Activated CD4-positive, alpha-beta memory T cell treated with anti-CD3 and anti-CD28 coated beads, Interleukin-2, amount 10 ng/mL, durations not matched to agents 7 days and 5 days (primary cell): ENCODE measurements around the gene REPIN1. TPM values are rescaled to one million over a fixed set of nuclear protein-coding genes. Genes with fewer than 3 reads are reported as not detected.

Source experiments
- CTCF ChIA-PET: fragments of 350-600 bp; sonication (Branson Sonifier 250); formaldehyde crosslinking; loops from one replicate; lab custom pipeline; 2021; ENCODE audit warnings: antibody characterized with exemption, inconsistent platforms; lab: Charles Lee
- POLR2A ChIA-PET: fragments of 350-600 bp; sonication (Branson Sonifier 250); formaldehyde crosslinking; loops from one replicate; lab custom pipeline; 2021; ENCODE audit warnings: antibody characterized with exemption; lab: Charles Lee
- DNase-seq: peaks from one replicate; pipeline ENCODE4 v3.0.0-alpha.2; 2020
- H3K27ac Mint-ChIP-seq: one replicate; pipeline ENCODE4 v1.8.0; 2021; ENCODE audit warnings: mild to moderate bottlenecking, mixed read lengths
- H3K27me3 Mint-ChIP-seq: one replicate; pipeline ENCODE4 v1.8.0; 2021; ENCODE audit warnings: mixed read lengths
- H3K36me3 Mint-ChIP-seq: one replicate; pipeline ENCODE4 v1.8.0; 2021; ENCODE audit warnings: low read depth, mixed read lengths
- H3K4me1 Mint-ChIP-seq: one replicate; pipeline ENCODE4 v1.8.0; 2021; ENCODE audit warnings: mixed read lengths
- H3K4me3 Mint-ChIP-seq: one replicate; pipeline ENCODE4 v1.8.0; 2021; ENCODE audit warnings: mild to moderate bottlenecking, mixed read lengths
- H3K9me3 Mint-ChIP-seq: one replicate; pipeline ENCODE4 v1.8.0; 2021; ENCODE audit warnings: mixed read lengths
- total RNA-seq, 2 experiments: library from RNA; stranded (reverse); gene quantifications; one replicate each; pipeline ENCODE4 v1.2.3, GENCODE V29; 2021

Gene REPIN1
- total RNA-seq, 2 experiments from 2014 or later = 42.9 to 45.9 TPM

DNA sequence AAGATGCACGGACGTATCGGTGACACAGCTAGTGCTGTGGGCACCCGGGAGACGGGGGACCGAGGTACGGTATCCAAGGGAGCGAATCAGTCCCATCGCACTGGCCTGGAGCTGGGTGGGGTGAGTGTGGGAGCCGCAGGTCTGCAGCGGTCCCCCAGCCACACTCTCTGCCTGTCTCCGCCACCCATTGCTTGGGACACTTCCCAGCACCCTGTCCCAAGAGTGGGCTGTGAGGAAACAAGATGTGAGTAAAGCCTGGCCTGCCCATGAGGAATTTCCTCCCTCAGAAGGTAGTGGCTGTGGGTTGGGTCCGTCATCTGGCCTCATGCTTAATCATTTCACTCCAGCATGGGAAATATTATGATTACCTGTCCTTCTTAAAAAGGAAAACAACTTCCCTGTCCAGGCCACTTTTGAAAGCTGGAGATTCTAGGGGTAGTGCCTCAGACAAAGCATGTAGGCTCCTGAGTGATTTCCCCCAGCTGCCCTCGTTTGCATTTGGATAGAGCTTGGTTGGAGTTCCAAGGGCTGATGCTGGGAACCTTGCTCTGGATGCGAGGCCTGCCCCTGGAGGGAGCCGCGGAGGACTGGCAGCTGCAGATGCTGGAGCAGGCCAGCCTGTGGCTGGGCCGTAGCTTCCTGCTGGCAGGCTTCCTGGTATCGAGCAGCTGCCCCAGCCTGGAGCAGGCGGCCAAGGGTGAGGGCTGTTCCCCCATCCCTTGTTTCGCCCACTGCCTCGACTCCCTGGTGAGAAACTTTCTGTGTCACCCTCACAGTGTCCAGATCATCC is 39.1 kb upstream of the REPIN1 start:
- H3K27me3 Mint-ChIP-seq = no peaks in the 10 kb centered on the region
- POLR2A ChIA-PET = interaction anchor here (1.0 to 1.1 kb wide), 3 partner anchors 17 to 39 kb away, joined by 3 read pairs; partner anchors contain the start of gene REPIN1
- no peaks in the 10 kb centered on the region for H3K9me3 Mint-ChIP-seq
- H3K4me1 Mint-ChIP-seq = peaks cover 18% of the 10 kb centered on the region
- H3K27ac Mint-ChIP-seq = no peak overlapping the region
- DNase-seq = no peak
- no peak overlapping the region for H3K4me3 Mint-ChIP-seq
- CTCF ChIA-PET = no interaction called here
- H3K36me3 Mint-ChIP-seq = peaks cover 46% of the 10 kb centered on the region

DNA sequence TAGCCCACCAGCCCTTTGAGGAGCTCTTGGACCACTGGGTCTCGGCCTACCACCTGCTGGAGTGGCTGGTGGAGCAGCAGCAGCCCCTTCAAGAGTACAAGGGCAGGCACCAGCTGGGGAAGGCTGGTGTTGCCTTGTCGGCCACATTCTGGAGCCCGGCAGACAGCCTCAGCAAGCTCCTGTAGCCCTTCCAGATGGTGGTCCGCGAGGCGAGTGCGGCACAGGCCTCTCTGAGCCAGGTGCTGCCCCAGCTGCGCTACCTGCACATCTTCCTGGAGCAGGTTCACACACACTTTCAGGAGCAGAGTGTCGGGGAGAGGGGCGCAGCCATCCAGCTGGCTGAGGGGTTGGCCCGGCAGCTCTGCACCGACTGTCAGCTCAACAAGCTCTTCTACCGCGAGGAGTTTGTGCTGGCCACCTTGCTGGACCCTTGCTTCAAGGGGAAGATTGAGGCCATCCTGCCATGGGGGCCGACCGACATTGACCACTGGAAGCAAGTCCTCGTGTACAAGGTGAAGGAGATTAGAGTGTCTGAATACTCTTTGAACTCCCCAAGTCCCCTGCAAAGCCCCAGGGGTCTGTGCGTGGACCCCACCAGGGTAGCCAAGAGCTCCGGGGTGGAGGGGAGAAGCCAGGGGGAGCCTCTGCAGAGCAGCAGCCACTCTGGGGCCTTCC is 38.3 kb upstream of the REPIN1 start:
- CTCF ChIA-PET = no interaction called here
- Mint-ChIP-seq H3K9me3 (no peaks in the 10 kb centered on the region), H3K27me3 (no peaks in the 10 kb centered on the region), H3K27ac (no peak overlapping the region), H3K4me3 (no peak overlapping the region), H3K4me1 (peaks cover 9% of the 10 kb centered on the region), H3K36me3 (peaks cover 39% of the 10 kb centered on the region)
- POLR2A ChIA-PET = interaction anchor here (1.0 to 1.1 kb wide), 2 partner anchors 18 to 38 kb away, joined by 3 read pairs; partner anchors contain the start of gene REPIN1
- DNase-seq = no peak

DNA sequence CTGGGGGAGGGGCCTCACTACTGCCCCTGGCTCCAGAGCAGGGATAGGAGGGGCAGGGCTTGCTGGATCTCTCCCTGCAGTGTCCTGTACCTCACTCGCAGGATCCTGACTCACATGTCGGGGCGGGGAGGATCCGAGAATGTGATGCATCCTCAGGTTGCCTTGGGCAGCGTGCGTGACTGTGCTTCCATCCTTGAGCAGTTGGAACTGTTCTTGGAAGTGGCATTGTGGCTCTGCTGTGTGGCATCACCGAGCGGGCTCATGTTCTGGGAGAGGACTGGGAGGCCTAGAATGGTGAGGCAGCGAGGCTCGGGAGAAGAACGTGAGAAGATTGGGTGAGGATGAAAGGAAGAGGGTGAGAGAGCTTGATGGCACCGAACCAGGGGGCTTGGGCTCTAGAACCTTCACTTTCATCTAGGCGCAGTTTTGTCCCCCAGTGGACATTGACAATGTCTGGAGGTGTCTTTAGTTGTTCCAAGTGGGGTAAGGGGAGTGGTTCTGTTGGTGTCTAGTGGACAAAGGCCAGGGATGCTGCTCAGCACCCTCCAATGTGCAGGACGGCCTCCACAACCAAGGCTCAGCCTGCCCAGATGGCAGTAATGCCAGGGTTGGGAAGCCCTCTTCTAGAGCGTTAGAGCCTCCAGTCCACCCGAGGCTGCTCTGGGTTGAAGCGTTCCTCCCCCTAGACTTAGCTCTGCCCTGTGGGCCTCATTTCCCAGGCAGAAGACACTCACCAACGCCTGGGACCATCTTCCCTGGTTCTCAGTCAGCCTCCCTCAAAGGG is 35.6 kb upstream of the REPIN1 start:
- ChIA-PET POLR2A (no interaction called here), CTCF (no interaction called here)
- H3K4me3 Mint-ChIP-seq = no peak overlapping the region
- no peaks in the 10 kb centered on the region for H3K9me3 Mint-ChIP-seq
- H3K4me1 Mint-ChIP-seq = no peaks in the 10 kb centered on the region
- peaks cover 19% of the 10 kb centered on the region for H3K36me3 Mint-ChIP-seq
- DNase-seq = no peak
- no peaks in the 10 kb centered on the region for H3K27me3 Mint-ChIP-seq
- H3K27ac Mint-ChIP-seq = no peak overlapping the region

DNA sequence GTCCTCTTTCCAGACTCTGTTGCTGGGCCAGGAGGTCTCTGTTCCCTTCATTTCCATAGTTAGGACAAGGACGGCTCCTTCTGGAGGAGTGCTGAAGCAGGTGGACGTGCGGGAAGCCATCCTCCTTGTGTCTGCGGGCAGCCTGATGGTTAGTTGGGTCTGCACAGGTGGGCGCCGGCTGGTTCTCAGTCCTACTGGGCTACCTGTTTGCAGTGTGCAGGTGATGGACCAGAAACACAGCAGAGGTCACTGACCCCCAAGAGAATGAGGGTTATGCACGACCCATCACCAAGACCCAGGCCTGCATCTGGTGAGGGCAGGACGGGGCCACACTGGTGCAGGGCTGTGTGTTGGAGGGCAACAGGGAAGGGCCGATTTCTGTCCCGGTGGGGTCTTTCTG is 35.0 kb upstream of the REPIN1 start:
- no peaks in the 10 kb centered on the region for H3K9me3 Mint-ChIP-seq
- peaks cover 14% of the 10 kb centered on the region for H3K36me3 Mint-ChIP-seq
- ChIA-PET POLR2A (no interaction called here), CTCF (no interaction called here)
- no peak overlapping the region for H3K27ac Mint-ChIP-seq
- no peak for DNase-seq
- no peaks in the 10 kb centered on the region for H3K27me3 Mint-ChIP-seq
- H3K4me1 Mint-ChIP-seq = no peaks in the 10 kb centered on the region
- H3K4me3 Mint-ChIP-seq = no peak overlapping the region

DNA sequence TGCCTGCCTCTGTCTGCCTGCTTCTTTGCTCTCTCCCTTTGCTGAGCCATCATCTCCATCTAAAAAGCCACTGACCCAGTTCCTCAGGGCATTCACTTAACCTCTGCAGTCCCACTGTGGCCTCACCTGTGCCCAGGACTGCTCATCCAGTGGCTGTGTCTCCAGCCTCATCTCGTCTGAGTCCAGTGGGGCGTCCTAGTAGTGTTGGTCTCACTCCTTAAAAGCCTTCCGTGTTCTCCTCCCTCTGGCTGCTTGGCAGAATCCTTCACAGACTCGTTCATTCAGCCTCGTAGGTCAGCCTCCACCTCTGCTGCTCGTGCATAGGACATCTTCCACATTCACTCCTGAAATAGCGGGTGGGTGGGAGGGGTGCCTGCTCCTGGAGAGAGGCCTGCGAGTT is 34.5 kb upstream of the REPIN1 start:
- H3K4me1 Mint-ChIP-seq = no peaks in the 10 kb centered on the region
- DNase-seq = no peak
- peaks cover 10% of the 10 kb centered on the region for H3K36me3 Mint-ChIP-seq
- CTCF ChIA-PET = no interaction called here
- no peaks in the 10 kb centered on the region for H3K27me3 Mint-ChIP-seq
- H3K27ac Mint-ChIP-seq = no peak overlapping the region
- no peak overlapping the region for H3K4me3 Mint-ChIP-seq
- no peaks in the 10 kb centered on the region for H3K9me3 Mint-ChIP-seq
- POLR2A ChIA-PET = no interaction called here

DNA sequence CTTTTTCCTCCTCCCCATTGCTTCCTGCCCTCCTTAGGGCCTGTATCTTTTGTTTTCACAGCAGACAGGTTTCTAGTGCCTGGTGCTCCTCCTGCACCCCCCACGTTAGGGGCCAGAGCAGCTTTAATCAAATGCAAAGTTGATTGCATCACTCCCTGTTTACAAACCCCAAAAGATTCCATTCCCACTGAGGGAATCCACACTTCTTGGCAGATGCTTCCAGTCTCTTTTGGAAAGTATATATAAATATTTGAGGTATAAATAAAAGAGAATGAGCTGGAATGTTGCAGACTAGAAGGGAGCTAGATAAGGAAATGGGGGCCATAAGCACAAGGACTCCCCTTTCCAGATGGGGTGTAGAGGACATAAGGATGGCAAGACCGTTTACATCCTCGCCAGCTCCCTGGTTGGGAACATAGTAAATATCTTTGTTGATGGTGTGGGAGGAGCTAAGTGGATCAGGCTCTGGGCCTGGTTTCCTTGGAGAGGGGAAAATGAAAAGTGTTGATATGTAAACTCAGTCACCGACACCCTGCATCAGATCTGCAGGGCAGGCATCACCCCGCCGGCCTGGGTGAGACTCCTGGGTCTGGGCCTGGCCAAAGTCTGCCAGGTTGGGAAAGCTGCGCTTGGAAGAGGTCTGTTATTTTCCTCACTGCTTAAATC is 33.4 kb upstream of the REPIN1 start:
- CTCF ChIA-PET = interaction anchor here (0.7 kb wide), 2 partner anchors 14 to 781 kb away, joined by 3 read pairs; no protein-coding TSS in a partner anchor
- no peak for DNase-seq
- no peak overlapping the region for H3K4me3 Mint-ChIP-seq
- no peaks in the 10 kb centered on the region for H3K4me1 Mint-ChIP-seq
- H3K27ac Mint-ChIP-seq = no peak overlapping the region
- H3K36me3 Mint-ChIP-seq = peaks cover 9% of the 10 kb centered on the region
- POLR2A ChIA-PET = no interaction called here
- peaks cover 4% of the 10 kb centered on the region for H3K27me3 Mint-ChIP-seq
- H3K9me3 Mint-ChIP-seq = no peaks in the 10 kb centered on the region

DNA sequence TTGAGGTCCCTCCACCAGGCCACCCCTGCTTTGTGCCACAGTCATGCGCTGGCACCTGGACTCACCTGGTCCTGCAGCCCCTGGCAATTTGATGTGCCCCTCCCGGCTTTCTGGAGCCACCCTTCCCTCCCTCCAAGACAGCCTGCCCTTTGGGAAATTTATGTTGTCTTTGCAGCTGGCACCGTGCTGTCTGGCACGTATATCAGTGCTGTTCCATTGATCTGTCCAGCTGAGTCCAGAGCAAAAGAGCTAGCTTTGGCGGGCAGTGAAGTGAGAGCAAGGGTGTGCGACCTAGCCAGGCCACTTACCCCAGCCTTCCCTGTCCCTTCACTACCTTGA is 32.9 kb upstream of the REPIN1 start:
- Mint-ChIP-seq H3K36me3 (peaks cover 9% of the 10 kb centered on the region), H3K9me3 (no peaks in the 10 kb centered on the region), H3K4me1 (no peaks in the 10 kb centered on the region), H3K27me3 (peaks cover 4% of the 10 kb centered on the region), H3K4me3 (no peak overlapping the region), H3K27ac (no peak overlapping the region)
- DNase-seq = no peak
- POLR2A ChIA-PET = no interaction called here
- CTCF ChIA-PET = interaction anchor here (0.7 kb wide), 1 partner anchor 780 kb away, joined by 3 read pairs; no protein-coding TSS in a partner anchor

DNA sequence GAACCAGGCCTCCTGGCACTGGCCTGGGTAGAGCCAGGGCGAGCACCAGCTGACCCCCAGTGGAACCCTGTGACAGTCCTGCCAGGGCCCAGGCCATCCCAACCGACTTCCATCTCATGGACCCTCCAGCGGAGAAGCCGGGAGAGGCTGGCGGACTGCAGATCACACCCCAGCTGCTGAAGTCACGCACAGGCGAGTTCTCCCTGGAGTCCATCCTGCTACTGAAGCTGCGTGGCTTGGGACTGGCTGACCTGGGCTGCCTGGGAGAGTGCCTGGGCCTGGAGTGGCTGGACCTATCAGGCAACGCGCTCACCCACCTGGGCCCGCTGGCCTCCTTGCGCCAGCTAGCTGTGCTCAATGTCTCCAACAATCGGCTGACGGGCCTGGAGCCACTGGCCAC is 31.9 kb upstream of the REPIN1 start:
- no peaks in the 10 kb centered on the region for H3K4me1 Mint-ChIP-seq
- H3K9me3 Mint-ChIP-seq = no peaks in the 10 kb centered on the region
- H3K4me3 Mint-ChIP-seq = no peak overlapping the region
- DNase-seq = no peak
- CTCF ChIA-PET = no interaction called here
- peaks cover 2% of the 10 kb centered on the region for H3K36me3 Mint-ChIP-seq
- peaks cover 6% of the 10 kb centered on the region for H3K27me3 Mint-ChIP-seq
- POLR2A ChIA-PET = no interaction called here
- H3K27ac Mint-ChIP-seq = no peak overlapping the region

DNA sequence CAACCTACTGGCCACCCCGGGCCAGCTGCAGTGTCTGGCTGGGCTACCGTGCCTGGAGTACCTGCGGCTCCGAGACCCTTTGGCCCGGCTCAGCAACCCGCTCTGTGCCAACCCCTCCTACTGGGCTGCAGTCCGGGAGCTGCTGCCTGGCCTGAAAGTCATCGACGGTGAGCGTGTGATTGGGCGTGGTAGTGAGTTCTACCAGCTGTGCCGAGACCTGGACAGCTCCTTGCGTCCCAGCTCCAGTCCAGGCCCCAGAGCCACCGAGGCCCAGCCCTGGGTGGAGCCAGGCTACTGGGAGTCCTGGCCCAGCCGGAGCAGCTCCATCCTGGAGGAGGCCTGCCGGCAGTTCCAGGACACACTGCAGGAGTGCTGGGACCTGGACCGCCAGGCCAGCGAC is 31.4 kb upstream of the REPIN1 start:
- H3K9me3 Mint-ChIP-seq = no peaks in the 10 kb centered on the region
- no peak overlapping the region for H3K27ac Mint-ChIP-seq
- no peaks in the 10 kb centered on the region for H3K4me1 Mint-ChIP-seq
- ChIA-PET POLR2A (no interaction called here), CTCF (no interaction called here)
- H3K36me3 Mint-ChIP-seq = peaks cover 4% of the 10 kb centered on the region
- H3K27me3 Mint-ChIP-seq = peaks cover 10% of the 10 kb centered on the region
- no peak for DNase-seq
- no peak overlapping the region for H3K4me3 Mint-ChIP-seq

DNA sequence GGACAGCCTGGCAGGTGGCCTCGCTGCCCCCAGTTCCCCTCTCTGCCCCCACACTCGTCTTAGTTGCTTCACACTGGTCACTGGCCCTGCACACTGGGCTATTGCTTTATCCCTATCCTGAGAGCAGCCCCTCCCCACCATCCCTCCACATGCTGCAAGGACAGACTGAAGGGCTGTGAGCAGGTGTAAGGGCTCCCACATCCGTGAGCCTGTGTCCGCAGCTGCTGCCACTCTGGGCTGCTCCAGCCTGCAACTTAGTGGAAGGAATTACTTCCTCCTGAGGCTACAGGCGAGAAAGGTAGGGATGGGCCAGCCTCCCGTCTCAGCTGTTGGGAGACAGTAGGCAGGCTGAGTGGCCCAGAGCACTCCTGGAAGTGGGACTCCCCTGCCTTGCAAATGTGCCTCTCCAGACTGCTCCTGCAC is 31.0 kb upstream of the REPIN1 start:
- H3K4me3 Mint-ChIP-seq = no peak overlapping the region
- peaks cover 14% of the 10 kb centered on the region for H3K27me3 Mint-ChIP-seq
- H3K27ac Mint-ChIP-seq = no peak overlapping the region
- H3K9me3 Mint-ChIP-seq = no peaks in the 10 kb centered on the region
- no peak for DNase-seq
- H3K4me1 Mint-ChIP-seq = no peaks in the 10 kb centered on the region
- peaks cover 4% of the 10 kb centered on the region for H3K36me3 Mint-ChIP-seq
- POLR2A ChIA-PET = no interaction called here
- CTCF ChIA-PET = interaction anchor here (0.8 kb wide), 1 partner anchor 419 kb away, joined by 3 read pairs; no protein-coding TSS in a partner anchor

DNA sequence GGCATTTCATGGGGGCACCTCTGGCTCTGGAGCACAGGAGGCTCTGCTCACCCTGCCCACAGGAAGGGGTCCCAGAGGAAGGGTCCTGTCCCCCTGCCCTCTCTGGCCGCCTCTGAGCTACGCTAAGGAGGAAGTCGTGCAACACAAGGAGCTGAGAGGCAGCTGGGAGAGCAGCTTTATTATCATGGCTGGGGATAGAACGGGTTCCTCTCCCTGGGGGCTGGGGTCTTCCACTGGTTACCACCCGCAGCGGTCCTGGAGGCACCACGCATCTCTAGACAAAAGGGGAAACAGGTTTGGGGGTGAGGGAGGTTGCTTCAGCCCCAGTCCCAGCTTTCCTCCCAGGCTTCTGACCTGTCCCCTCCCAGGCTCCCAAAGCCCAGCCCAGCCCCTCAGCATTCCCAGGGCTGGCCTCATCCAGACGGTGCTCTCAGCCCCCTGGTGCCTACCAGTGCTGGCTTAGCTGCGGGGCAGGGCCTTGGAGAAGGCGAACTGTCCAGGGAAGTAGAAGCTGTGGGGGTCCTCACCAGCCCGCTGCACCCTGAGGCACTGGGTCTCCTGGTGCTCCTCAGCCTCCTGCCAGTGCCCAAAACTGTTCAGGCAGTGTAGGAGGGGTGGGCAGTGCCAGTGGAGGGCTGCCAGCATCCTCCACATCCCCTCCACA is 30.3 kb upstream of the REPIN1 start:
- Mint-ChIP-seq H3K27ac (no peak overlapping the region), H3K9me3 (no peaks in the 10 kb centered on the region), H3K4me1 (no peaks in the 10 kb centered on the region), H3K36me3 (peaks cover 4% of the 10 kb centered on the region), H3K4me3 (no peak overlapping the region), H3K27me3 (peaks cover 18% of the 10 kb centered on the region)
- POLR2A ChIA-PET = no interaction called here
- CTCF ChIA-PET = interaction anchor here (0.8 kb wide), 1 partner anchor 419 kb away, joined by 3 read pairs; no protein-coding TSS in a partner anchor
- no peak for DNase-seq

DNA sequence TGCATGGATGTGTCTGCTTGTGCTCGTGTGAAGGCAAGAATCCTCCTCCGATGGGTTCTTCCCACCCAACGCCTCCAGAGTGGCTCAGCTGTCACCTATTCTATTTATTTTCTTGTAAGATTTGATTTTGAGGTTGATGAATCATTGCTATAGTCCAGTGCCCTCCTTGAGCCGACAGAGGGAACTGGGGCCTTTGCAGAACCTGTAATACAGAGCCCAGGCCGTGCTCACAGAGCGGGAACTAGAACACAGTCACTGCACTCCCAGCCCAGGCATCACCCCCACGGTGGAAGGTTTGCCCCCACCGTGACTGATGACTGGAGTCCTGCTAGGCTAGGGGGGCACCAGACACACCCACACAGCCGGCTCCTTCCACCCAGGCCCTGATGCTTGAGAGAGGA is 29.2 kb upstream of the REPIN1 start:
- Mint-ChIP-seq H3K27ac (no peak overlapping the region), H3K27me3 (peaks cover 26% of the 10 kb centered on the region), H3K36me3 (peaks cover 4% of the 10 kb centered on the region), H3K9me3 (no peaks in the 10 kb centered on the region), H3K4me1 (no peaks in the 10 kb centered on the region), H3K4me3 (no peak overlapping the region)
- no peak for DNase-seq
- ChIA-PET POLR2A (no interaction called here), CTCF (no interaction called here)
